T-helper 1 cell treated with Interleukin-12 subunit alpha and Interleukin-12 subunit beta and Interleukin-4 antibody, amounts not matched to agents 30 μg/mL and 1 μg/mL, for 36 hours (primary cell): ENCODE measurements around the gene NFASC.

Experiments
- H3K27ac Mint-ChIP-seq: one replicate; pipeline ENCODE4 v1.8.0; 2021; ENCODE audit warnings: mild to moderate bottlenecking, mixed read lengths
- H3K27me3 Mint-ChIP-seq: one replicate; pipeline ENCODE4 v1.8.0; 2021; ENCODE audit warnings: low read depth, mixed read lengths
- H3K36me3 Mint-ChIP-seq: one replicate; pipeline ENCODE4 v1.8.0; 2021; ENCODE audit warnings: low read depth, mixed read lengths
- H3K4me1 Mint-ChIP-seq: one replicate; pipeline ENCODE4 v1.8.0; 2021; ENCODE audit warnings: low read depth, mixed read lengths
- H3K4me3 Mint-ChIP-seq: one replicate; pipeline ENCODE4 v1.8.0; 2021; ENCODE audit warnings: mild to moderate bottlenecking, moderate library complexity, mixed read lengths
- H3K9me3 Mint-ChIP-seq: one replicate; pipeline ENCODE4 v1.8.0; 2021; ENCODE audit warnings: mixed read lengths

Gene NFASC

GRCh38 chr1:204842369-204842768 lies 28.3 kb upstream of the NFASC start:
- H3K36me3 Mint-ChIP-seq: no peaks in the 10 kb centered on the region
- no peak overlapping the region for H3K27ac Mint-ChIP-seq
- H3K4me1 Mint-ChIP-seq: peaks cover 3% of the 10 kb centered on the region
- H3K27me3 Mint-ChIP-seq: peaks cover 11% of the 10 kb centered on the region
- no peak overlapping the region for H3K4me3 Mint-ChIP-seq
- no peaks in the 10 kb centered on the region for H3K9me3 Mint-ChIP-seq

- Mint-ChIP-seq H3K27me3 (peaks cover 10% of the 10 kb centered on the region), H3K27ac (no peak overlapping the region), H3K4me3 (no peak overlapping the region), H3K36me3 (no peaks in the 10 kb centered on the region), H3K9me3 (no peaks in the 10 kb centered on the region), H3K4me1 (peaks cover 3% of the 10 kb centered on the region)
These were observed 27.8 kb upstream of the NFASC start for GRCh38 chr1:204842892-204843291.

- Mint-ChIP-seq H3K4me3 (no peak overlapping the region), H3K27ac (no peak overlapping the region), H3K36me3 (no peaks in the 10 kb centered on the region), H3K27me3 (peaks cover 14% of the 10 kb centered on the region), H3K9me3 (no peaks in the 10 kb centered on the region), H3K4me1 (peaks cover 3% of the 10 kb centered on the region)
These were observed 24.1 kb upstream of the NFASC start for GRCh38 chr1:204846546-204846945.

GRCh38 chr1:204848579-204848978 lies 22.1 kb upstream of the NFASC start:
- H3K27me3 Mint-ChIP-seq: peaks cover 14% of the 10 kb centered on the region
- no peaks in the 10 kb centered on the region for H3K9me3 Mint-ChIP-seq
- no peaks in the 10 kb centered on the region for H3K36me3 Mint-ChIP-seq
- no peaks in the 10 kb centered on the region for H3K4me1 Mint-ChIP-seq
- H3K4me3 Mint-ChIP-seq: no peak overlapping the region
- no peak overlapping the region for H3K27ac Mint-ChIP-seq

- Mint-ChIP-seq H3K4me1 (no peaks in the 10 kb centered on the region), H3K36me3 (no peaks in the 10 kb centered on the region), H3K4me3 (no peak overlapping the region), H3K9me3 (no peaks in the 10 kb centered on the region), H3K27ac (no peak overlapping the region), H3K27me3 (peaks cover 8% of the 10 kb centered on the region)
These were observed 17.8 kb upstream of the NFASC start for GRCh38 chr1:204852854-204853253.

GRCh38 chr1:204853436-204853835 lies 17.2 kb upstream of the NFASC start:
- Mint-ChIP-seq H3K4me3 (no peak overlapping the region), H3K27ac (no peak overlapping the region), H3K36me3 (no peaks in the 10 kb centered on the region), H3K27me3 (peaks cover 8% of the 10 kb centered on the region), H3K9me3 (no peaks in the 10 kb centered on the region), H3K4me1 (no peaks in the 10 kb centered on the region)

- Mint-ChIP-seq H3K36me3 (no peaks in the 10 kb centered on the region), H3K9me3 (no peaks in the 10 kb centered on the region), H3K4me3 (no peak overlapping the region), H3K27me3 (peaks cover 8% of the 10 kb centered on the region), H3K27ac (no peak overlapping the region), H3K4me1 (no peaks in the 10 kb centered on the region)
These were observed 16.4 kb upstream of the NFASC start for GRCh38 chr1:204854286-204854685.

GRCh38 chr1:204858363-204858821 lies 12.3 kb upstream of the NFASC start:
- peaks cover 14% of the 10 kb centered on the region for H3K27me3 Mint-ChIP-seq
- no peak overlapping the region for H3K4me3 Mint-ChIP-seq
- no peak overlapping the region for H3K27ac Mint-ChIP-seq
- no peaks in the 10 kb centered on the region for H3K9me3 Mint-ChIP-seq
- H3K4me1 Mint-ChIP-seq: no peaks in the 10 kb centered on the region
- H3K36me3 Mint-ChIP-seq: no peaks in the 10 kb centered on the region

- H3K4me1 Mint-ChIP-seq: no peaks in the 10 kb centered on the region
- H3K36me3 Mint-ChIP-seq: no peaks in the 10 kb centered on the region
- no peak overlapping the region for H3K4me3 Mint-ChIP-seq
- H3K27me3 Mint-ChIP-seq: peaks cover 17% of the 10 kb centered on the region
- H3K9me3 Mint-ChIP-seq: no peaks in the 10 kb centered on the region
- H3K27ac Mint-ChIP-seq: no peak overlapping the region
These were observed 10.8 kb upstream of the NFASC start for GRCh38 chr1:204859861-204860267.

GRCh38 chr1:204863024-204863423 lies 7.6 kb upstream of the NFASC start:
- no peaks in the 10 kb centered on the region for H3K9me3 Mint-ChIP-seq
- H3K4me3 Mint-ChIP-seq: no peak overlapping the region
- H3K4me1 Mint-ChIP-seq: no peaks in the 10 kb centered on the region
- H3K27ac Mint-ChIP-seq: no peak overlapping the region
- H3K36me3 Mint-ChIP-seq: no peaks in the 10 kb centered on the region
- peaks cover 17% of the 10 kb centered on the region for H3K27me3 Mint-ChIP-seq

GRCh38 chr1:204863730-204864129 lies 6.9 kb upstream of the NFASC start:
- Mint-ChIP-seq H3K4me1 (no peaks in the 10 kb centered on the region), H3K36me3 (no peaks in the 10 kb centered on the region), H3K27ac (no peak overlapping the region), H3K9me3 (no peaks in the 10 kb centered on the region), H3K4me3 (no peak overlapping the region), H3K27me3 (peaks cover 17% of the 10 kb centered on the region)

- no peak overlapping the region for H3K27ac Mint-ChIP-seq
- no peaks in the 10 kb centered on the region for H3K36me3 Mint-ChIP-seq
These were observed 4.5 kb upstream of the NFASC start for GRCh38 chr1:204866051-204866596.

GRCh38 chr1:204867203-204867602 lies 3.5 kb upstream of the NFASC start:
- no peaks in the 10 kb centered on the region for H3K36me3 Mint-ChIP-seq
- H3K27me3 Mint-ChIP-seq: peaks cover 10% of the 10 kb centered on the region

More at GRCh38 chr1:204866051-204866596, 4.5 kb upstream of the NFASC start:
- H3K4me1 Mint-ChIP-seq: no peaks in the 10 kb centered on the region
- no peak overlapping the region for H3K4me3 Mint-ChIP-seq
- peaks cover 17% of the 10 kb centered on the region for H3K27me3 Mint-ChIP-seq
- no peaks in the 10 kb centered on the region for H3K9me3 Mint-ChIP-seq

GRCh38 chr1:204867666-204868339 lies 2.9 kb upstream of the NFASC start:
- Mint-ChIP-seq H3K27me3 (peaks cover 7% of the 10 kb centered on the region), H3K4me1 (no peaks in the 10 kb centered on the region), H3K27ac (no peak overlapping the region), H3K4me3 (no peak overlapping the region), H3K36me3 (no peaks in the 10 kb centered on the region), H3K9me3 (no peaks in the 10 kb centered on the region)

More at GRCh38 chr1:204867203-204867602, 3.5 kb upstream of the NFASC start:
- H3K4me3 Mint-ChIP-seq: no peak overlapping the region
- H3K27ac Mint-ChIP-seq: no peak overlapping the region
- H3K9me3 Mint-ChIP-seq: no peaks in the 10 kb centered on the region
- no peaks in the 10 kb centered on the region for H3K4me1 Mint-ChIP-seq

GRCh38 chr1:204868340-204868700 lies 2.3 kb upstream of the NFASC start:
- no peaks in the 10 kb centered on the region for H3K36me3 Mint-ChIP-seq
- H3K27me3 Mint-ChIP-seq: peaks cover 7% of the 10 kb centered on the region
- H3K27ac Mint-ChIP-seq: no peak overlapping the region
- no peak overlapping the region for H3K4me3 Mint-ChIP-seq
- H3K4me1 Mint-ChIP-seq: no peaks in the 10 kb centered on the region
- no peaks in the 10 kb centered on the region for H3K9me3 Mint-ChIP-seq
